ENCODE results near the gene ETV6.

- TF ChIP-seq POLR2AphosphoS5 (IDR thresholded peaks at IDR 0.05; ENCODE audit: low read depth, low read length) (no peak), SIN3A (IDR thresholded peaks at IDR 0.05; ENCODE audit: borderline replicate concordance, insufficient read depth, low read length) (no peak), TAF1 (IDR thresholded peaks at IDR 0.05; ENCODE audit: borderline replicate concordance, insufficient read depth, low read length) (no peak)
These were observed 172.1 kb downstream of the ETV6 start for GRCh38 chr12:11821386-11822080.
